GM10266 (cell line): ENCODE data around the gene MYO15B.

Source experiments
- DNase-seq: peaks from one replicate; pipeline ENCODE4 v3.0.0; 2012; ENCODE audit errors: extremely low spot score
- TF ChIP-seq, protein P1 (sequence below): IDR thresholded peaks from 2 replicates; pipeline ENCODE4 v1.5.1; 2012; ENCODE audit warnings: mild to moderate bottlenecking, low read depth; ENCODE audit not compliant: control insufficient read depth, insufficient read depth; ENCODE audit errors: missing control alignments

The MYO15B gene

DNA sequence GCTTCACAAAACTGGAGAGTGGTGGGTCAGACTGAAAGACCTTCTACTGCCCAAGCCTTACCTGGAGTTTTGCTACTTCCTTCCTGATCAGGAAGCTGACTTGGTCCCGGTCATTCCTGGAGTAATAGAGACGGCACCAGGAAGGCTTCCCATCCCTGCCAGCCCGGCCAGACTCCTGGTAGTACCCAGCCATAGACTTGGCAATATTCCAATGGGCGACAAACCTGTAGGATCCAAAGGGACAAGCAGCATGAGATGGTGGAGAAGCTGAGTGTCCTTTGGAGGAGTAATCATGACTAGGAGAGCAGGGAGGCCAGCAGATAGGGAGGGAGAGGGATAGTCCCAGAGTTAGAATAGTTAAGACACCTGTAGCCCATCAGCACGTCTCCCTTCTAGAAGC lies 70.6 kb downstream of the MYO15B start:
- TF ChIP-seq, protein P1, sequence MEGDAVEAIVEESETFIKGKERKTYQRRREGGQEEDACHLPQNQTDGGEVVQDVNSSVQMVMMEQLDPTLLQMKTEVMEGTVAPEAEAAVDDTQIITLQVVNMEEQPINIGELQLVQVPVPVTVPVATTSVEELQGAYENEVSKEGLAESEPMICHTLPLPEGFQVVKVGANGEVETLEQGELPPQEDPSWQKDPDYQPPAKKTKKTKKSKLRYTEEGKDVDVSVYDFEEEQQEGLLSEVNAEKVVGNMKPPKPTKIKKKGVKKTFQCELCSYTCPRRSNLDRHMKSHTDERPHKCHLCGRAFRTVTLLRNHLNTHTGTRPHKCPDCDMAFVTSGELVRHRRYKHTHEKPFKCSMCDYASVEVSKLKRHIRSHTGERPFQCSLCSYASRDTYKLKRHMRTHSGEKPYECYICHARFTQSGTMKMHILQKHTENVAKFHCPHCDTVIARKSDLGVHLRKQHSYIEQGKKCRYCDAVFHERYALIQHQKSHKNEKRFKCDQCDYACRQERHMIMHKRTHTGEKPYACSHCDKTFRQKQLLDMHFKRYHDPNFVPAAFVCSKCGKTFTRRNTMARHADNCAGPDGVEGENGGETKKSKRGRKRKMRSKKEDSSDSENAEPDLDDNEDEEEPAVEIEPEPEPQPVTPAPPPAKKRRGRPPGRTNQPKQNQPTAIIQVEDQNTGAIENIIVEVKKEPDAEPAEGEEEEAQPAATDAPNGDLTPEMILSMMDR, result no peak
- no peak for DNase-seq

- no peak for DNase-seq
- TF ChIP-seq, protein P1, result no peak
These were observed 73.9 kb downstream of the MYO15B start for GRCh38 chr17:75661531-75661930.

DNA sequence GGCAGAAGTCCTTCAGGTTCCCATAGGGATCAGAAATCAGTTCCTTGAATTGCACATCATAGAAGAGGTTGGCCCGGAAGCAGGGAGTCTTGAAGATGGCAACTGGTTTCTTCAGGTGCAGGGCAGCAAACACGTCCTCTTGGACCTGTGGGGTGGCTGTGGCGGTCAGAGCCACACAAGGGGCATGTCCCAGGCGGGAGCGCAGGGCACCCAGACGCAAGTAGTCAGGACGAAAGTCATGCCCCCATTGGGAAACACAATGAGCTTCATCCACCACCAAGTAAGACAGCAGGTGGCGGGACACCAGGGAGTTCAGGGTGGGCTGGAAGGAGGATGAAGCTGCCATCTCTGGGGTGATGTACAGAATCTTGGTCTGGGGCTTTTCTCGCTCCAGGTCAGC lies 74.9 kb downstream of the MYO15B start:
- TF ChIP-seq, protein P1, result no peak
- DNase-seq, result no peak

DNA sequence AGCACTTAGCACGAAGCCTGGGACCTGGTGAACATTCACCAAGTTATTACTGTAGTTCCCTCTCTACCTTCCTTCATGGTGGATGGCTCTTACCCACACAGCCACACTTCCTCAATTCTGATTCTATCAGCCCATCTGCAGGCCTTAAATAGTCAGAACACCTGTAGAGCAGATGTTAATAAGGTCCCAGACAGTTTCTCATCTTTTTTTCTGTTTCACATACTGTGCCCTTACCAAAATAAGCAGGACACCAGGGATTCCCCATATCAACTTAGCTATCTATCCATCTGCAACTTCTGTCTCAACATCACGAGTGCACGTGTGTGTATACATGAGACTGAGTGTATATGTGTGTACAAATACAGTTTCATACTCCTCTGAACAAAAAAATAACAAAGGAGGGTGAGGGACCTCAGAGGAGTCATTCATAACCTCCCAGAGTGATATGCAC lies 76.5 kb downstream of the MYO15B start:
- DNase-seq, result peak; percentile 42
- TF ChIP-seq, protein P1, result no peak

GRCh38 chr17:75665981-75666380 lies 78.4 kb downstream of the MYO15B start:
- no peak for DNase-seq
- TF ChIP-seq, protein P1, result no peak

DNA sequence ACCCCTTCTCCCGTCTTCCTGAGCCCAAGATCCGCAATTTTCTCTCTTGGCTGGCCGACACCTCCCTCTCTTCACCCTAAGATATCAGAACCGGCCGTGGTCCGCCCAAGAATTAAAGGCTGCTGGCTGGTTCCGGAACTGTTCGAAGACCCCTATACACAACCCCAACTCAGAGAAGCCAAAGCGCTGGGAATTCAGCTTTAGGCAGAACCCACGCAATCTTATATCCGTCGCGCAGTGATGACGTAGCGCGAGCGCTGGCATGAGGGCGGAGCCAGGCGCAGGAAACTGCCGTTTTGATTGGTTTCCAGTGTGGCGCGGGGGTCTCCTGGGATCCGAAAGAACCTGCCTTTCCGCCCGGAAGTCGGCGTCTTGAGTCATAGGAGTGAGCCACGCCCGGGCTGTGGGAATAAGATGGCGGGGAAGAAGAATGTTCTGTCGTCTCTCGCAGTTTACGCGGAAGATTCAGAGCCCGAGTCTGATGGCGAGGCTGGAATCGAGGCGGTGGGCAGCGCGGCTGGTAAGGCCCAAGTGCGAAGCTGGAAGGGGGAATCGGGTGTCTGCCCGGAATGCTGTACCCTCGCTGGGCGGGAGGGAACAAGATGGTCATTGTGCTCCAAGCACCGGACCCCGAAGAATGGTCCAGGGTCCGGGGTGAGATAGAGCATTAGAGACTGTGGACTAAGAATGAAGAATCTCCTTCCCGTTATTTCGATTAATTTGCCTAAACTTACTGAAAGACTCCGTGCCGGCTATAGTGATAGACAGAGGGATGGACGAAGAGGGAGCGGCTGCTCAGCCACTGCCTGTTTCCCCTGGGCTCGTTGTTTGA lies 79.6 kb downstream of the MYO15B start, which contains the start of the genes RECQL5 and SAP30BP:
Gene RECQL5 (minus strand): TSS at position 196 of the 832 bp plus-strand sequence. CDS start 597 bp downstream, outside the sequence.
Gene SAP30BP (plus strand): TSS at position 380 of the 832 bp plus-strand sequence. CDS start 35 bp downstream, at position 415.
- DNase-seq, result peak; percentile 90
- TF ChIP-seq, protein P1, result no peak

DNA sequence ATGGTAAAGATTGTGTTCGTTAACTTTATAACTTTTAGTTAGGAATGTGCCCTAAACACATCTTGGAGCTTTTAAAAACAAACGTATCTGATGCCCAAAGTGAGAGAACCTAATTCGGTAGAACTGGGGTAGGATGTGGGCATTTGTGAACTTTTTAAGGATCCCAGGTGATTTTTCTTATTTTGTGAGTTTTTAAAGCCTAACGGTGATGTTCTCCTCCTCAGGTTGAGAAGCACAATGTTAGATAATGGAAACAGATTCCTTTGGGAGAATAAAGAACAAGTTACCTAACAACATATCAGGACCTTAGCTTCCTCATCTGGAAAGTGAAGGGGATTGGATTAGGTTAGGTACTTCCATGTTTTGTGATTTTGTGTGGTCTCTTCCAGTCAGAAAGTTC lies 80.2 kb downstream of the MYO15B start:
- TF ChIP-seq, protein P1, result no peak
- no peak for DNase-seq
